Measurements from ENCODE around the gene CAMKV.
A peak's percentile ranks its signal among the peaks of the same experiment; 100 is the strongest.
"Not testable (repeated sequence)": the region's sequence is repeated elsewhere in the genome, so short reads cannot be mapped to it uniquely, and the experiment has no call there.

CAMKV gene, protein sequence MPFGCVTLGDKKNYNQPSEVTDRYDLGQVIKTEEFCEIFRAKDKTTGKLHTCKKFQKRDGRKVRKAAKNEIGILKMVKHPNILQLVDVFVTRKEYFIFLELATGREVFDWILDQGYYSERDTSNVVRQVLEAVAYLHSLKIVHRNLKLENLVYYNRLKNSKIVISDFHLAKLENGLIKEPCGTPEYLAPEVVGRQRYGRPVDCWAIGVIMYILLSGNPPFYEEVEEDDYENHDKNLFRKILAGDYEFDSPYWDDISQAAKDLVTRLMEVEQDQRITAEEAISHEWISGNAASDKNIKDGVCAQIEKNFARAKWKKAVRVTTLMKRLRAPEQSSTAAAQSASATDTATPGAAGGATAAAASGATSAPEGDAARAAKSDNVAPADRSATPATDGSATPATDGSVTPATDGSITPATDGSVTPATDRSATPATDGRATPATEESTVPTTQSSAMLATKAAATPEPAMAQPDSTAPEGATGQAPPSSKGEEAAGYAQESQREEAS

DNA sequence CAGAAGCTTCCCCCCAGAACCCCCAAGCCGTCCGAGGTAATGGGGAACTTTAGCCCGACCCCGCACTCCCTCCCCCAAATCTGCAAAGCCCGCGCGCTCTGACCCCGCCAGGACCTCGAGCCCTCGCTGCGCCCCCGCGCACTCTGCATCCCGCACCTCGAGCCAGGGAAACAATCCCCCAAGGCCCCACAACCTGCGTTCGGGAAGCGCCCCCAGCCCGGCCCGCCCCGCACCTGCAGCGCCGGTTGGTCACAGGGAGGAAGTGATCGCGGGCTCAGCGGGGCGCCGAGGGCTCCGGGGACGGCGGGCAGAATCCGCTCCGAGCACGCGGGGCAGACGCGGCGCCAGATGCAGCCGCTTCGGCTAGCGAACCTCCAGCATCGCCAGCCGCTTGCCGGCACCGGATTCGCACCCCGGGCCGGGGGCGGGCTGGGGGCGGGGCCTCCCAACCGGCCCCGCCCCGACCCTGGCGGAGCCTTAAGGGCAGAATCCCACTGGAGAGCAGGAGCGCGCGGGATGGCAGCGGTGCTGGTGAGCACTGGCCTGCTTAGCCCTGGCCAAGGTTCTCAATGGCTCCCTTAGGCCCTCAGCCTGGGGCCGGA lies at the start of gene CAMKV:
Gene CAMKV (minus strand): TSS at position 382 of the 602 bp plus-strand sequence. CDS start 7,518 bp downstream, outside the sequence.
- DNase-seq (ENCODE audit: low read depth): no peak

- DNase-seq (ENCODE audit: low read depth): not testable (repeated sequence)
Observed at GRCh38 chr3:49917806-49918590, 48.3 kb upstream of the CAMKV start.

DNA sequence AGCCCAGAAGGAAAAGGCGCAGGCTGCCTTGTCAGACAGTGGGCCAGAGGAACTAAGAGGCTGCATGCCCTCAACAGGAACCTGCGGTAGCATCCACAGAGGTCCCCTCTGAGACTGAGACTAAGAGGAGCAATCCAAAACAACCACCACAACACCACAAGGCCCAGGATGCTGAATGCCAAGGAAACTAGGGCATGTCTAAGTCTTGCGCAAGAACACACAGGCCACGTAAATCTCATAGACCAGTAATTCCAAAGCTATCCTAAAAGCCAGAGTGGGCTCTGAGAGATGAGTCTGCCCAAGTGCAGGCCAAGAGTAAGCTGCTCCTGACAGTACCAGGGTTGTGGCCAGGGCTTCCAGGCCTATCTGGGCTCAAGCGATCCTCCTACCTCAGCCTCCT lies 47.0 kb upstream of the CAMKV start:
- DNase-seq (ENCODE audit: low read depth): peak; percentile 88

DNA sequence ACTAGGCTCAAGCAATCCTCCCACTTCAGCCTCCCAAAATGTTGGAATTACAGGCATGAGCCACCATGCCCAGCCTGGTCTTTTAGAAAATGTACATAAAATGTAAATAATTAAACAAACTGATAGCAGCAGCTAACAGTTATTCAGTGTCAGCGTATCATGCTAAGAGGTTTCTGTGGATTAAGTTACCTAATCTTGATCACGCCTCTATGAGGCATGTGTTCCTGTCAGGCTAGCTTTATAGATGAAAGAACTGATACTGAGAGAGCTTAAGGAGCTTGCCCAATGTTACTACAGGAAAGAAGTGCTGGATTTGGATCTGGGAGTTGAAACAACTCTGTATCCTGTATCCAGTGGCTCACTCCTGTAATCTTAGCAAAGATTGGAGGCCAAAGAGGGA lies 45.2 kb upstream of the CAMKV start:
- DNase-seq (ENCODE audit: low read depth): peak; percentile 88

DNA sequence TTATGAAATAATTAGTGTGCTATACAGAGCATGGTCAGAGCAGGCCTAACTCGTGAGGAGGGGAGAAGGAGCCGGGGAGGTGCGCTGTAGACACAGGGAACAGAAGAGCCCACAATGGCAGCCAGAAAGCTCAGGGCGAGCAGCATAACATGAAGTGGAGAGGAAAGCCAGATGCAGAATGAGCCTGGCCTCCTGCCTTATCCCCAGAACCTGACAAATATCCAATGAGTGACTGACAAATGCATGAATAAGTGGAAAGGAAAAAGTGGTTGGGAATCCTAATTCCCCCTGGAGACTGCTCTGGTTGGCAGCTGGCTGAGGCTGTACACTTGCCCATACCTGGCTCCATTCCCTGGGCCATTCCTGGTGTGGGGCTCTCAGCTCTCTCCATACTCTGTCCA lies 43.2 kb upstream of the CAMKV start:
- DNase-seq (ENCODE audit: low read depth): no peak

- DNase-seq (ENCODE audit: low read depth): no peak
Observed at GRCh38 chr3:49911611-49912010, 41.9 kb upstream of the CAMKV start.

DNA sequence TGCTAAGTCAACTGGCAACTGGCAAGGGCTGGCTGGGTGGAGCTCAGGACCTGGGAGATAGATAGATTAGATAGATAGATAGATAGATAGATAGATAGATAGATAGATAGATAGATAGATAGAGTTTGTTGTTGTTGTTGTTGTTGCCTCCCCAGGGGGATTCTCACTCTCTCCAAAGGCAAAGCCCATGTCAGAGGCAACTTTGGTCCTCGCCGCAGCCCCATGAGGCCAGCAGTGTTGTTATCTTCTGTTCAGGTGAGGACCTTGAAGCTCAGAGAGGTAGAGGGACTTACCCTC lies 41.4 kb upstream of the CAMKV start:
- no peak for DNase-seq (ENCODE audit: low read depth)

- DNase-seq (ENCODE audit: low read depth): no peak
Observed at GRCh38 chr3:49910409-49911123, 40.9 kb upstream of the CAMKV start.

DNA sequence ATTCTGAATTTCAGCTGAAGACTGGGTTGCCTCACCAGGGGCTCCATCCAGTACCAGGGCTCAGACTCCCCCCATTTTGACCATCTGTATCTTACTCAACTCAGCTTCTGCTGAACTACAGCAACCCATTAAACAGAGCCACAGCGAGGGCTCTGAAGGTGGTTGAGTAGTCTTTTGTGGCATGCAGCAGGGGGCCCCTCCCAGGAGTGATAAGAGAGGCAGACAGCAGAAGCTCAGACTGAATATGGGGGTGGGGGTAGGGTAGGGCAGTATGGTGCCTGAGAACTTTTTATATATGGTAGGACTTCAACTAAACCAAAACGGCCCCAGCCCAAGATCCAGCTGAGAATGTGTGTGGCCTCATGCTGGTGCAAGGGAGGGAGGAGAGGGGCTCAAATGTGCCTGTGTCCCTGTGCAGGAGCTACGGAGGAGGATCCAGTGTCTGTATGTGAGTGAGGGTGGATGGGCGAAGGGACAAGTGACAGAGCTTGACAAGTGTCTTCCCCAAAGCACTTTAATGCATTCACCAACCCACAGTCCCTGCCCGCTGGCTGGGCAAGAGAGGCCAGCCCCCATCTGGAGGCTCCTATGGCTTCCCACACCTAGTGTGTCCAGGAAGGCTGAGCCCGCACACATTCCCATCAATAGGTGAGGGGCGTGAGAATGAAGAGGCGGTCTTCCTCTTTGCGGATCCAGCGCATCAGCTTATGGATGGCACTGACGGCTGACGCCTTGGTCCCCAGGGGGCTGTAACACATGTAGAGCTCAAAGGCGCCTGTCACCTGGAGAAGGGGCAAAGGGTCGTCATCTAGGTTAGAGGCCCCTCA lies 38.9 kb upstream of the CAMKV start:
- peak; percentile 32 for DNase-seq (ENCODE audit: low read depth)

DNA sequence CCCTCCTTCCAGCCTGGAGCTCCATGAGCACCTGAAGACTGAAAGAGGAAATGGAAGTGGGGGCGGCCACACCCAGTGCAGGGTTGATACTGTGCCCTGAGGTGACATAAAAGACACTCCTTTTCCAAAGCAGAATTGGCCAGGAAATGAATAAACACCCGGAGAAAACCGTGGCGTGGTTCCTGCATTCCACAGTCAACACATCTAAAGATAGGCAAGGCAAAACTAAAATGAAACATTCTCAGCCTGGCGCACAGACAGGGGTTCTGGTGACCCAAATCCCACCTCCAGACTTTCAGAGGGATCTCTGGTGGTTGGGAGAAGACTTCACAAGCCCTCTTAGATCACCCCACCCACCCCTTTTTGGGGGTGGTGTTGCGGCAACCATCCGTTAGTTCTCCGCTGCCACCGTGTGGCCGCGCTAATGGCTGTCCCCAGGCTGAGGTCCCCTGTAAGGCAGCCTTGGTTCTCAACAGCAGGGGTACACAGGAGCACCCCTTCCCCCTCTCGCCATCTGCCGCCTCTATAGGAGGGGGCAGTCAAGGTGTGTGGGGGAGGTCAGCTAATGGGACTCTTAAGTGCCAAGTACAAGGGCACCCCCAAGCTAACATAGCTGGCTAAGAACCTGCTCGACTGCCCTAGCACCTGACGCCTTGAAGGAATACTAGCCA lies 36.5 kb upstream of the CAMKV start:
- no peak for DNase-seq (ENCODE audit: low read depth)

DNA sequence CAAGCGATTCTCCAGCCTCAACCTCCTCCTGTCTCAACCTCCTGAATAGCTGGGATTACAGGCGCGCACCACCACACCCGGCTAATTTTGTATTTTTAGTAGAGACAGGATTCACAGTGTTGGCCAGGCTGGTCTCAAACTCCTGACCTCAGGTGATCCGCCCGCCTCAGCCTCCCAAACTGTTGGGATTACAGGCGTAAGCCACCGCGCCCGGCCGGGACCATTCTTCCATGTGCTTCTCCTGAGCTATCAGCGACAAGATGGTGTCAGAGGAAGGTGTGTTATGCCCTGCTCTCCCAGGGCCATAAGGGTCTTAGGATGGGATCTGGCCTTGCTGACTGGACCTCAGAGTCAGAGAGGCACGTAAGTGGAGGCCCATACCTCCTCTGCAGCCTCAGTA lies 34.7 kb upstream of the CAMKV start:
- not testable (repeated sequence) for DNase-seq (ENCODE audit: low read depth)

GRCh38 chr3:49903451-49904424 lies 34.0 kb upstream of the CAMKV start, which contains the start of gene MST1R:
Gene MST1R, minus strand, starts transcription at chr3:49903873. Its CDS starts 264 bp downstream, at chr3:49903609.
- DNase-seq (ENCODE audit: low read depth): peak; percentile 17

- DNase-seq (ENCODE audit: low read depth): no peak
Observed at GRCh38 chr3:49902511-49903345, 33.0 kb upstream of the CAMKV start.

DNA sequence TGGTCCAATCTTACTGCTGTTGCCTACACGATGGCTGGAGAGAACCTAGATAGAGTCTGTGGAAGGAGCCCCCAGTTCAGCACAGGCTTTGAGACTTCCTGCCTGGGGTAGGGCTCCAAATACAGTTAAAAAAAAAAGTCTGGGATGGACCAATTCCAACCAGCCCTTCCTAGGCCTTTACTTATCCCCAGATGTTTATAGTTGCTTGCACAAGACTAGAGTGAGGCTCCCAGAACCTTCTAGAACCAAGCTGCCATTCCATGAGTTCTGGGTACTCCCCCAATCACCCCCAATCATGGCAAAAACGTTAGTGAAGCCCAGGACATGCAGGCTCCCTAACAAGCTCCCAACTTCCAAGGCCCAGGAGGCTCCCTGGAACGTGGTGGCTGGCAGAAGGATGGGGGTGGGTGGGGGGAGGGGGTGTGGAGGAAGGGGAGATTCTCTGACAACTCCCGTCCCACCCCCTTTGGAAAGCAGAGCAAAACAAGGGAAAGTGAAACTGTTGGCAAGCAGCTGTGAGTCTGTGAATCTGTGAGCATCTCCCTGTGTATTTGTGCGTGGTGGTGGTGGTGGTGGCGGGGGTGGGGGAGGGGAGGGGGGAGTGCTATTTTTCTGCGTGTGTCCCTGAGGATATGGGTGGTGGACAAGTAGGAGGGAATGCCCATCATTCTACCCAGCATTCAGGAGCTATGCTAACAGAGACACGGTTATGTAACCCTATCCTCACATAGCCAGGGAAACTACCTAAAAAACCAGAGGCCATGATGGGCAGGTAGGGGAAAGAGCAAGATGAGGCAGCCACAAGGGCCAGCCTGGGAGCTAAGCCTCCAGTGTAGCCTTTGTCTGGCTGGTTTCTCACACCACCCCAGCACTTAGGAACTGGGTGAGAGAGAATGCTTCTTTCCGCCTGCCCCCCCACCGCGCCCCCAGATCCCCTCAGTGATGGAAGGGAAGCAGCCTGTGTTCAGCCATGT lies 31.9 kb upstream of the CAMKV start:
- no peak for DNase-seq (ENCODE audit: low read depth)

DNA sequence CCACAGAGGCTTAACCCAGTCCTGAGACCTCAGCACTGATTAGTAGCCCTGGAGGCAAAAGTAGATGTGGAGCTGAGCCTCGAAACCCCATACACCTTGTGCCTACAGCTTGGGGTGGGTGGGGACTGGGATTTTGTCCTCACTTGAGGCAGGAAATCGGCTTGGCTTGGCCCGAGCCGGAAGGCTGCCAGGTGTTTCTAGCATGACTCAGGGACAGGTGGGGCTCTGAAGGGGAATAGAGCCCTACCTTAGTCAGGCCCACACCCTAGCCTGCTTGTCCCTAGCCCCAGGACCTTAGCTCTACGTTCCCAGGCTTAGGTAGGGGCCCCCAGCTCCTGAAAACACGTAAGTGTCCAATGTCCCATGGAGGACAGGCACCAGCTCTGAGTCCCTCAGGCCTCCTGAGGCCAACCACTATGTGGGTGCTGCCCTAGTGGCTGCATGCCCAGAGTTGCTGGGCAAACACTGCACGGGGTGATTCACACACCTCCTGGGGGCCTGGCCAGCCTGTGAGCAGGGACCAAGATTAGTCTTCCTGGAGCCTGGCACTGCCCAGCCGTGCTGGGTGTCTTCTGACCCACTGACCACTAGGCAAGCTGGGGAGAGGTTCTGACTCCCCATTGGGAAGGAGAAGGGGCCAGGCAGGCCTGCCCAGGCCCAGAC lies 30.9 kb upstream of the CAMKV start:
- DNase-seq (ENCODE audit: low read depth): peak; percentile 62

DNA sequence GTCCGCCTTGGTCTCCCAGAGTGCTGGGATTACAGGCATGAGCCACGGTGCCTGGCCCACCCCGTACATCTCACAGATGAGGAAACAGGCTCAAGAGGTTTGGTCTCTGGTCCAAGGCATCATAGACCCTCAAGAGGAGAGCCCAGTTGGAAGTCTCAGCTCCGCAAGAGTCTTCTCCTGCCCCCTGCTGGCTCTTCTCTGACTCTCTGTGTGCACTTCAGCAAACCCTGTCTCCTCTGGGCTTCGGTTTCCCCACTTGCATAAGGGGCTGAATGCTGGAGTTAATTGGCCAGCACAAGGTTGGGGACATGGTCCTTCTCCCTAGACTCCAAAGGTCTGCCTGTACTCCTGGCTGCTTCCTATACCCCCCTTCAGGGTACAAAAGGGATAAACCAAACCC lies 30.1 kb upstream of the CAMKV start:
- DNase-seq (ENCODE audit: low read depth): no peak

DNA sequence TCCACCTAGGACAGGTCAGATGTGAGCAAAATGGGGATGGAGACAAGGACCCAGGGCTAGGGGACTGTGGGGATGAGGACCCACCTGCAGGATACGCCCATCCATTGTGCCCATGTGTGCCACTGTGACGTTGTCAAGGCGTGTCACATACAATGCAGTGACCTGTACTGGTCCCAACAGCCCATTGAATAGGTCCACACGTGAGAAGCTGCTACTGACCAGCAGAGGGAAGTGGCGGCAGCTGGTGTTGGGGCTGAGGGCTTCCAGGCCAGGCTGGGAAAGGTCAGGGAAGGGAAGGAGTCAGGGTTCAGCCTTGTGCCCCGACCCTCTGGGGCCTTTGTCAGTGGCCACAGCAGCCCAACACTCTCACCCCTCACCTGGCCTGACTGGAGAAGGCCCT lies 29.3 kb upstream of the CAMKV start:
- no peak for DNase-seq (ENCODE audit: low read depth)

All from amniotic epithelial cell (primary cell).